Ovary (tissue), 3 donors: ENCODE results near the gene LRFN2.

Experiments
- CTCF ChIP-seq, 3 donors: fragments of 450-650 bp in 2 of 3; fragments of 200-600 bp in 1 of 3; IDR thresholded peaks; one replicate each; pipeline versions ENCODE4 v1.5.1 to v1.8.0; 2016 to 2022; ENCODE audit warnings: antibody characterized with exemption in 3 of 3, mild to moderate bottlenecking in 1 of 3
- EP300 ChIP-seq: sonication (generic); formaldehyde crosslinking; IDR thresholded peaks from one replicate; pipeline ENCODE4 v1.6.1; 2017; ENCODE audit warnings: antibody characterized with exemption
- donor health status: DM: no; HTN: no; CAD: no.

DNA sequence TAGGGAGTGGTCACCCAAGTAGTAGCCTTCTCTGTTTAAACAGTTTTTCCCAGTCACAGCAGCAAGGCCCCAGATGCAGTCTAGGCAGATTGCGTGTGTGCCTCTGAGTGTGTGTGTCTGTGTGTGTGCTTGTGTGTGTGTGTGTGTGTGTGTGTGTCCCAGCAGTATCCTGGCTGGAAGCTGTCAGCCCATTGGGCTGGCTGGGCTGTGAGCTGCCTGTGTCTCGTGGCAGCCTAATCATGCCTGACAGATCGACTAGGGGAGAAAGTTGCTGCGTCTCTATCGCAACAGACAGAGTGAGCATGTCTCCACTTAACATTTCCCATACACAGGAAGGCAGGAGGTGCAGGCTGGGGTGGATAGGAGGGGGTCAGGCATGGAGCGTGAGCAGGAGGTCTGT is 42.9 kb upstream of the LRFN2 start:
- TF ChIP-seq EP300 (no peak), CTCF (IDR thresholded peaks at IDR 0.05) (no peak)
